ENCODE results near the gene WNK4.

WNK4 gene

GRCh38 chr17:42773290-42774035 lies 6.9 kb upstream of the WNK4 start, which contains the start of gene VPS25:
TSS of gene VPS25 (plus strand) at chr17:42773449. CDS start at chr17:42773476, 27 bp downstream.
- Histone ChIP-seq H3K4me1 (ENCODE audit: control insufficient read depth, insufficient read depth, low read length) (no peaks in the 10 kb centered on the region), H3K9me3 (ENCODE audit: control insufficient read depth, insufficient read depth, low read depth, low read length) (no peaks in the 10 kb centered on the region), H3K4me3 (ENCODE audit: low read depth, low read length) (peak within 1 kb of the TSS; percentile 85), H3K9ac (ENCODE audit: low read length) (peak within 1 kb of the TSS; percentile 88), H3K27ac (ENCODE audit: low read depth, low read length) (peak within 1 kb of the TSS; percentile 57; the same call in 1 of the 2 replicates), H3K36me3 (ENCODE audit: control insufficient read depth, insufficient read depth, low read length) (peaks cover 26% of the 10 kb centered on the region), H3K27me3 (ENCODE audit: control insufficient read depth, insufficient read depth, low read length) (no peaks in the 10 kb centered on the region)

DNA sequence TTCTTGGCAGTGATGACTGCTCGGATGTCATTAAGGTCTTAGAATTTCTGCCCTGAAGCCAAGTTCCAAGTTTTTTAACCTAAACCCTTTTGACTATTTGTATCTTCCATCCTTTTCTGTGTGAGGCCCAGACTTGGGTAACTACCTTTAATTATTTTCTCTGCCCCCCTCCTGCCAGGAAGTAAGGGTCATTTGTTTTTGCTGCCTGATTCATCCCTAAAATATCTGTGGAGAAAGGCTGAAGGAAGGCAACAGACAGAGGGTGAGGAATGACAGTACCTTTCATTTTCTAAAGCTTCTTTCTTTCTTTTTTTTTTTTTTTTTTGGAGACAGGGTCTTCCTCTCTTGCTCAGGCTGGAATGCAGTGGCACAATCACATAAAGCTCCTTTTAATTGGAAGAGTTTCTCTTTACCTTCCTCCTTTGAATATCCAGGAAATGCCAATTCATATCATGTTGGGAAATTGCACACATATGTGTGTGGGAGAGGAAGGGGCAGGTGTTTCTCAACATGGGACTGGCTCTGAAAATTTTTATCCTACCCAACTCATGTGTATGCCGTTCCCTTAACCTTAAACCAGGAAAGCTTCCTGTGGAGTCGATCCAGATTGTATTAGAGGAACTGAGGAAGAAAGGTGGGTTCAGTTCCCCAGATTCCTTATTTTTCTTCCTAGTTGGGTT lies 6.2 kb upstream of the WNK4 start:
- H3K9me3 ChIP-seq (ENCODE audit: control insufficient read depth, insufficient read depth, low read depth, low read length): no peaks in the 10 kb centered on the region
- no peak overlapping the region for H3K27ac ChIP-seq (ENCODE audit: low read depth, low read length)
- peaks cover 34% of the 10 kb centered on the region for H3K36me3 ChIP-seq (ENCODE audit: control insufficient read depth, insufficient read depth, low read length)
- peak overlapping the region; percentile 88 for H3K9ac ChIP-seq (ENCODE audit: low read length)
- no peaks in the 10 kb centered on the region for H3K4me1 ChIP-seq (ENCODE audit: control insufficient read depth, insufficient read depth, low read length)
- no peaks in the 10 kb centered on the region for H3K27me3 ChIP-seq (ENCODE audit: control insufficient read depth, insufficient read depth, low read length)
- peak overlapping the region; percentile 85 for H3K4me3 ChIP-seq (ENCODE audit: low read depth, low read length)

GRCh38 chr17:42775534-42776098 lies 4.8 kb upstream of the WNK4 start:
- Histone ChIP-seq H3K9ac (ENCODE audit: low read length) (no peak overlapping the region), H3K36me3 (ENCODE audit: control insufficient read depth, insufficient read depth, low read length) (peaks cover 37% of the 10 kb centered on the region), H3K4me1 (ENCODE audit: control insufficient read depth, insufficient read depth, low read length) (peaks cover 7% of the 10 kb centered on the region; the same call in 1 of the 2 replicates), H3K27me3 (ENCODE audit: control insufficient read depth, insufficient read depth, low read length) (peaks cover 2% of the 10 kb centered on the region), H3K4me3 (ENCODE audit: low read depth, low read length) (no peak overlapping the region), H3K9me3 (ENCODE audit: control insufficient read depth, insufficient read depth, low read depth, low read length) (no peaks in the 10 kb centered on the region), H3K27ac (ENCODE audit: low read depth, low read length) (no peak overlapping the region)

DNA sequence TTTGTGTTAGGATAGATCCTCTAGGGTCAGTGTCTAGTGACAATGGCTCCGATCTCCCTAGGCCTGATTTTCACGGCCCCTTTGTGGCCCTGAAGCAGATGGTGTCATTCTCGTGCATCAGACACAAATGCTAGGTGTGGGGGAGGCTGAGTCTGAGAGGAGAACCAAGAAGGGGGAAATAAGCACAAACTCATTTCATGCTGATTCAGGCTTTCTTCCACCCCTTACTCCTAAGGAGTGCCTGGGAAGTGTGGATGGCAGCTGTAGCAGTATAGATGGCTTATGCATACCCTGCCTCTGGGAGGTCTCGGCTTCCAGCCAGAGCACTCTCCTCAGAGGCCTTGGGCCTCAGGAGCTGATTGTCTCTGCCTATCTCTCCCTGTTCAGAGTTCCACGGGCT lies 1.8 kb upstream of the WNK4 start:
- H3K27ac ChIP-seq (ENCODE audit: low read depth, low read length): no peak overlapping the region

GRCh38 chr17:42779304-42779935 lies 990 bp upstream of the WNK4 start:
- peaks cover 34% of the 10 kb centered on the region for H3K27me3 ChIP-seq (ENCODE audit: control insufficient read depth, insufficient read depth, low read length)

More for the DNA sequence above, 1.8 kb upstream of the WNK4 start:
- H3K9ac ChIP-seq (ENCODE audit: low read length): no peak overlapping the region
- peaks cover 27% of the 10 kb centered on the region for H3K4me1 ChIP-seq (ENCODE audit: control insufficient read depth, insufficient read depth, low read length)
- H3K4me3 ChIP-seq (ENCODE audit: low read depth, low read length): no peak overlapping the region
- H3K27me3 ChIP-seq (ENCODE audit: control insufficient read depth, insufficient read depth, low read length): peaks cover 31% of the 10 kb centered on the region
- peaks cover 37% of the 10 kb centered on the region for H3K36me3 ChIP-seq (ENCODE audit: control insufficient read depth, insufficient read depth, low read length)
- no peaks in the 10 kb centered on the region for H3K9me3 ChIP-seq (ENCODE audit: control insufficient read depth, insufficient read depth, low read depth, low read length)

DNA sequence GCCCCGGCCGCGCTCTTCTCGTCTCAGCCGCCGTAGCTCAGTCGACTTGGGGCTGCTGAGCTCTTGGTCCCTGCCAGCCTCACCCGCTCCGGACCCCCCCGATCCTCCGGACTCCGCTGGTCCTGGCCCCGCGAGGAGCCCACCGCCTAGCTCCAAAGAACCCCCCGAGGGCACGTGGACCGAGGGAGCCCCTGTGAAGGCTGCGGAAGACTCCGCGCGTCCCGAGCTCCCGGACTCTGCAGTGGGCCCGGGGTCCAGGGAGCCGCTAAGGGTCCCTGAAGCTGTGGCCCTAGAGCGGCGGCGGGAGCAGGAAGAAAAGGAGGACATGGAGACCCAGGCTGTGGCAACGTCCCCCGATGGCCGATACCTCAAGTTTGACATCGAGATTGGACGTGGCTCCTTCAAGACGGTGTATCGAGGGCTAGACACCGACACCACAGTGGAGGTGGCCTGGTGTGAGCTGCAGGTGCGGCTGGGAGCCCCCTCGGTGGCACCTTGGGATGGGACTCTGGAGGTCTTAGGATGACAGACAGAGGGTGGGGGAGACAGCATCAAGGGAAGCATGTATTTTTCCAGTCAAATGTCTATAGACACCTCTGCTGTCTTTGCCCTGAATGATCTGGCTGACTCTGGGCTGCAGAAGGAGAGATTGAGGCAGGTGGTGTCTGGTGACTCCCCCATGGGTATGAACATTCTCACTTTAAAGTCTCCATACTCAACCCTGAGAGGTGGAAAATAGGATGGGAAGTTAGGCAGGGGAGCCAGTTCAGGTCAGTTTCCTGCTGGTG lies 635 bp downstream of the WNK4 start:
- Histone ChIP-seq H3K9ac (ENCODE audit: low read length) (peak overlapping the region; percentile 65), H3K27me3 (ENCODE audit: control insufficient read depth, insufficient read depth, low read length) (peaks cover 40% of the 10 kb centered on the region)

More at GRCh38 chr17:42779304-42779935, 990 bp upstream of the WNK4 start:
- Histone ChIP-seq H3K9ac (ENCODE audit: low read length) (peak overlapping the region; percentile 74), H3K4me1 (ENCODE audit: control insufficient read depth, insufficient read depth, low read length) (peaks cover 27% of the 10 kb centered on the region), H3K4me3 (ENCODE audit: low read depth, low read length) (peak overlapping the region; percentile 83), H3K9me3 (ENCODE audit: control insufficient read depth, insufficient read depth, low read depth, low read length) (no peaks in the 10 kb centered on the region), H3K27ac (ENCODE audit: low read depth, low read length) (no peak overlapping the region), H3K36me3 (ENCODE audit: control insufficient read depth, insufficient read depth, low read length) (peaks cover 37% of the 10 kb centered on the region)

GRCh38 chr17:42781639-42782165 lies 1.3 kb downstream of the WNK4 start:
- Histone ChIP-seq H3K27me3 (ENCODE audit: control insufficient read depth, insufficient read depth, low read length) (peaks cover 40% of the 10 kb centered on the region), H3K27ac (ENCODE audit: low read depth, low read length) (no peak overlapping the region), H3K9me3 (ENCODE audit: control insufficient read depth, insufficient read depth, low read depth, low read length) (no peaks in the 10 kb centered on the region), H3K4me3 (ENCODE audit: low read depth, low read length) (no peak overlapping the region), H3K4me1 (ENCODE audit: control insufficient read depth, insufficient read depth, low read length) (peaks cover 27% of the 10 kb centered on the region), H3K36me3 (ENCODE audit: control insufficient read depth, insufficient read depth, low read length) (peaks cover 23% of the 10 kb centered on the region), H3K9ac (ENCODE audit: low read length) (no peak overlapping the region)

More for the DNA sequence above, 635 bp downstream of the WNK4 start:
- peaks cover 28% of the 10 kb centered on the region for H3K36me3 ChIP-seq (ENCODE audit: control insufficient read depth, insufficient read depth, low read length)
- no peaks in the 10 kb centered on the region for H3K9me3 ChIP-seq (ENCODE audit: control insufficient read depth, insufficient read depth, low read depth, low read length)
- H3K27ac ChIP-seq (ENCODE audit: low read depth, low read length): no peak overlapping the region
- peaks cover 27% of the 10 kb centered on the region for H3K4me1 ChIP-seq (ENCODE audit: control insufficient read depth, insufficient read depth, low read length)
- H3K4me3 ChIP-seq (ENCODE audit: low read depth, low read length): peak overlapping the region; percentile 83

DNA sequence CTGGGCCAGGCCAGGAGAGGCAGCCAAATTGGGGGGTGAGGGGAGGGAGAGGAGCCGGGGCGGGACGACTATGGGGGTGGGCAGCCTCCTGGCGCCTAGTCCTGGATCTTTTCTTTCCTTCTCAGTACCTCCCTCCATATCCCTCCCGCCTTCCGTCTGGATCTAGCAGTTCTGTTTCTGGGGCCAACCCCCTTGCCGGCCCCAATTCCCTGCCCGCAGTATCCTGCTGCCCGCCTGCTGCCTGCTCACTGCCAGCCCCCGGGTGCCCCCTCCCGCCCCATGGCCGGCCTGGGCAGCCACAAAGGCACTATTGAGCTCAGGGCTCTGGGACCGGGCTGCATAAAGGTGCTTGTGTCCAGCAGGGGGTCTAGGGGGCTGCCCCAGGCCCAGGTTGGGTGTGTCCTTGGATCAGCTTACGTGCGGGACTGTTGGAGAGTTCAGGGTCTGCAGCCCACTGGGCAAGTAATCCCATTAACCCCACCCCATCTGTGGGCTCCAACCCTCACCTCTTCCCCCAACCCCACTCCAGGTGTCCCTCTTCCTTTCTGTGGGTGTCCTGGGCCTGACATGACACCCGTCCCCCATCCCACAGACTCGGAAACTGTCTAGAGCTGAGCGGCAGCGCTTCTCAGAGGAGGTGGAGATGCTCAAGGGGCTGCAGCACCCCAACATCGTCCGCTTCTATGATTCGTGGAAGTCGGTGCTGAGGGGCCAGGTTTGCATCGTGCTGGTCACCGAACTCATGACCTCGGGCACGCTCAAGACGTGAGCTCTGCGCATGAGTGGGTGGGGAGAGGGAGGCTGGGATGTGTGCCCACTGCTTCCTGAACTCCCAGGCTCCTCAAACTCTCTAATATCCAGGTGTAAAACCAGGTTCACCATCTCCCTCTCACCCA lies 2.0 kb downstream of the WNK4 start:
- peaks cover 20% of the 10 kb centered on the region for H3K36me3 ChIP-seq (ENCODE audit: control insufficient read depth, insufficient read depth, low read length)
- peaks cover 40% of the 10 kb centered on the region for H3K27me3 ChIP-seq (ENCODE audit: control insufficient read depth, insufficient read depth, low read length)
- H3K9me3 ChIP-seq (ENCODE audit: control insufficient read depth, insufficient read depth, low read depth, low read length): no peaks in the 10 kb centered on the region
- peaks cover 27% of the 10 kb centered on the region for H3K4me1 ChIP-seq (ENCODE audit: control insufficient read depth, insufficient read depth, low read length)
- H3K9ac ChIP-seq (ENCODE audit: low read length): no peak overlapping the region
- no peak overlapping the region for H3K27ac ChIP-seq (ENCODE audit: low read depth, low read length)
- no peak overlapping the region for H3K4me3 ChIP-seq (ENCODE audit: low read depth, low read length)

- Histone ChIP-seq H3K9ac (ENCODE audit: low read length) (no peak overlapping the region), H3K4me1 (ENCODE audit: control insufficient read depth, insufficient read depth, low read length) (peaks cover 27% of the 10 kb centered on the region)
These were observed 2.8 kb downstream of the WNK4 start for GRCh38 chr17:42783062-42783790.

More at GRCh38 chr17:42783062-42783790, 2.8 kb downstream of the WNK4 start:
- H3K27ac ChIP-seq (ENCODE audit: low read depth, low read length): no peak overlapping the region
- H3K27me3 ChIP-seq (ENCODE audit: control insufficient read depth, insufficient read depth, low read length): peaks cover 40% of the 10 kb centered on the region
- peaks cover 13% of the 10 kb centered on the region for H3K36me3 ChIP-seq (ENCODE audit: control insufficient read depth, insufficient read depth, low read length)
- H3K4me3 ChIP-seq (ENCODE audit: low read depth, low read length): no peak overlapping the region
- H3K9me3 ChIP-seq (ENCODE audit: control insufficient read depth, insufficient read depth, low read depth, low read length): no peaks in the 10 kb centered on the region

Data from HUES6 (cell line).